HepG2 (cell line): Measurements from ENCODE around the gene KRT36. TPM values are rescaled to one million over a fixed set of nuclear protein-coding genes. Genes with fewer than 3 reads are reported as not detected.

Experiments
- ATAC-seq: fragments of 200-7000 bp; cut with Tn5 transposase; 3 replicates; pipeline ENCODE4 v1.9.1; 2020; ENCODE audit warnings: mild to moderate bottlenecking, moderate library complexity
- BruUV-seq: library from RNA; stranded (reverse); fragments of 400-500 nt; replicated peaks from 2 replicates; lab custom pipeline; 2021; lab: Mats Ljungman, UMichigan
- CTCF ChIA-PET: fragments of 300-600 bp; formaldehyde crosslinking; extraction: SDS; loops from one replicate; lab custom pipeline; 2021; ENCODE audit warnings: low total read pairs, inconsistent platforms, low intra/inter-chr PET ratio; lab: Yijun Ruan, JAX
- POLR2A ChIA-PET: fragments of 350-600 bp; sonication (Branson Sonifier 250); formaldehyde crosslinking; loops from one replicate; lab custom pipeline; 2020; ENCODE audit warnings: antibody characterized with exemption, inconsistent platforms; lab: Yijun Ruan, JAX
- DNase-seq: peaks from one replicate; pipeline ENCODE4 v3.0.0-alpha.2; 2015; ENCODE audit warnings: low spot score
- FAIRE-seq: peaks from 3 replicates; lab custom pipeline; 2011; peaks lifted over from hg19 to GRCh38; lab: Jason Lieb, UNC
- H2AFZ ChIP-seq: one replicate; pipeline ENCODE4 v1.6.1; 2011; ENCODE audit warnings: low read length, inconsistent platforms
- H3K27ac ChIP-seq: fragments of 300-600 bp; 3 replicates; pipeline ENCODE4 v1.8.0; 2011; ENCODE audit warnings: mixed run types, mild to moderate bottlenecking, mixed read lengths, low read length, inconsistent platforms; ENCODE audit not compliant: insufficient read depth; ENCODE audit errors: extremely low read length
- H3K27me3 ChIP-seq, 2 experiments: fragments of 200-600 bp in 1 of 2; 2 replicates in 1 of 2; 3 replicates in 1 of 2; pipeline versions ENCODE4 v1.6.0 to v1.8.0; 2011; ENCODE audit warnings: low read length in 2 of 2, mild to moderate bottlenecking in 2 of 2, moderate library complexity in 2 of 2, inconsistent platforms in 1 of 2; ENCODE audit not compliant: insufficient read depth in 2 of 2, control insufficient read depth in 1 of 2
- H3K36me3 ChIP-seq, 2 experiments: fragments of 200-600 bp in 1 of 2; replicated peaks in 1 of 2; 2 replicates in 1 of 2; 3 replicates in 1 of 2; pipeline versions ENCODE4 v1.5.1 to v1.8.0; 2011; ENCODE audit warnings: low read length in 2 of 2, inconsistent platforms in 1 of 2; ENCODE audit not compliant: insufficient read depth in 2 of 2, control insufficient read depth in 1 of 2
- H3K4me1 ChIP-seq: 2 replicates; pipeline ENCODE4 v1.5.1; 2012; ENCODE audit warnings: low read length, inconsistent platforms; ENCODE audit not compliant: insufficient read depth
- H3K4me2 ChIP-seq: 2 replicates; pipeline ENCODE4 v1.6.0; 2011; ENCODE audit warnings: low read depth, low read length, inconsistent platforms
- H3K4me3 ChIP-seq, 3 experiments: fragments of 200-600 bp in 1 of 3; sonication (generic), shearing (Covaris generic) in 1 of 3; replicated peaks in 1 of 3; 2 replicates each; pipeline ENCODE4 v1.5.1; 2011 to 2016; ENCODE audit warnings: low read length in 3 of 3, inconsistent platforms in 2 of 3, low read depth in 2 of 3, mild to moderate bottlenecking in 2 of 3, control low read depth in 1 of 3, mixed read lengths in 1 of 3; ENCODE audit not compliant: insufficient read depth in 1 of 3
- H3K79me2 ChIP-seq: one replicate; pipeline ENCODE4 v1.6.1; 2011; ENCODE audit warnings: low read length, inconsistent platforms; ENCODE audit not compliant: insufficient read depth
- H3K9ac ChIP-seq: 2 replicates; pipeline ENCODE4 v1.6.0; 2011; ENCODE audit warnings: mild to moderate bottlenecking, low read depth, low read length, inconsistent platforms; ENCODE audit not compliant: insufficient read depth
- H3K9me3 ChIP-seq: 2 replicates; pipeline ENCODE4 v1.5.1; 2012; ENCODE audit warnings: mild to moderate bottlenecking, low read length
- H4K20me1 ChIP-seq: 2 replicates; pipeline ENCODE4 v1.6.0; 2011; ENCODE audit warnings: inconsistent platforms, mild to moderate bottlenecking, low read length, moderate library complexity; ENCODE audit not compliant: insufficient read depth
- CBX1 ChIP-seq: IDR thresholded peaks from one replicate; pipeline ENCODE4 v1.6.1; 2016; ENCODE audit warnings: antibody characterized with exemption, low read depth
- FIP1L1 ChIP-seq: fragments of 200-400 bp; formaldehyde crosslinking; IDR thresholded peaks from 2 replicates; pipeline ENCODE4 v1.6.1; 2018; ENCODE audit warnings: low read depth, mild to moderate bottlenecking, low read length, moderate library complexity, borderline replicate concordance; ENCODE audit not compliant: insufficient read depth
- GATAD2A ChIP-seq: IDR thresholded peaks from 2 replicates; pipeline ENCODE4 v1.6.1; 2016
- HCFC1 ChIP-seq: fragments of 150-350 bp; IDR thresholded peaks from 2 replicates; pipeline ENCODE4 v1.6.1; 2014; ENCODE audit warnings: low read depth, low read length
- NBN ChIP-seq: fragments of 450-650 bp; conservative IDR thresholded peaks from 2 replicates; pipeline ENCODE4 v1.6.1; 2017
- NFYB ChIP-seq: sonication (generic); formaldehyde crosslinking; IDR thresholded peaks from 2 replicates; pipeline ENCODE4 v1.4.0; 2020; ENCODE audit warnings: missing genetic modification reagents
- POLR2A ChIP-seq, 2 experiments: IDR thresholded peaks; 2 replicates each; pipeline ENCODE4 v1.6.1; 2011; ENCODE audit warnings: low read depth in 2 of 2, low read length in 2 of 2, mild to moderate bottlenecking in 1 of 2, moderate library complexity in 1 of 2; ENCODE audit not compliant: insufficient read depth in 1 of 2
- TEAD2 ChIP-seq: sonication (generic); formaldehyde crosslinking; IDR thresholded peaks from 2 replicates; pipeline ENCODE4 v1.9.0; 2021; ENCODE audit warnings: missing genetic modification reagents
- THYN1 ChIP-seq: sonication (generic); formaldehyde crosslinking; IDR thresholded peaks from 2 replicates; pipeline ENCODE4 v1.8.1; 2023; ENCODE audit warnings: low read depth, mild to moderate bottlenecking, moderate library complexity, missing genetic modification reagents, borderline replicate concordance
- ZMAT3 ChIP-seq: sonication (generic); formaldehyde crosslinking; conservative IDR thresholded peaks from 2 replicates; pipeline ENCODE4 v1.7.0; 2021; ENCODE audit warnings: missing genetic modification reagents
- ZNF407 ChIP-seq: sonication (generic); formaldehyde crosslinking; IDR thresholded peaks from one replicate; pipeline ENCODE4 v1.5.1; 2020; ENCODE audit warnings: mild to moderate bottlenecking, missing genetic modification reagents; ENCODE audit errors: not compliant biosample characterization
- ZSCAN25 ChIP-seq: sonication (generic); formaldehyde crosslinking; IDR thresholded peaks from 2 replicates; pipeline ENCODE4 v1.8.0; 2022; ENCODE audit warnings: mild to moderate bottlenecking, missing genetic modification reagents
- WGBS: methylation state at CpG from one replicate; pipeline ENCODE4 v1.1.6; 2017; ENCODE audit warnings: low lambda C conversion rate; 5-methylcytosine and 5-hydroxymethylcytosine counted together
- in situ Hi-C: cut with HindIII; loops from 2 replicates; pipeline ENCODE4 v1.10.0; 2017; ENCODE audit warnings: low pct_unique_long_range_greater_than_20kb; ENCODE audit not compliant: extremely low pct_ligation_motif_present
- intact Hi-C: fragments of 100-400 bp; cut with micrococcal nuclease; formaldehyde crosslinking; loops from one replicate; pipeline ENCODE4 v1.10.0; 2022; ENCODE audit not compliant: unreplicated experiment
- polyA plus RNA-seq, 8 experiments: library from polyadenylated mRNA; depleted of rRNA in 3 of 8; stranded (reverse) in 7 of 8; unstranded in 1 of 8; fragments of >200 nt; fragmentation: Illumina TruSeq in 4 of 8; extraction: Trizol in 4 of 8; gene quantifications; 2 replicates each; pipeline versions ENCODE4 v1.2.1 to v1.2.3, GENCODE V29; 2011 to 2016; ENCODE audit warnings: low read depth in 4 of 8, missing spikeins in 1 of 8, mixed read lengths in 1 of 8; ENCODE audit not compliant: insufficient read depth in 1 of 8
- total RNA-seq, 5 experiments: library from RNA; depleted of rRNA; stranded (reverse); fragments of >200 nt; fragmentation: Illumina TruSeq; extraction: Trizol; gene quantifications; 2 replicates each; pipeline ENCODE4 v1.2.3, GENCODE V29; 2016; ENCODE audit warnings: low read depth in 1 of 5
- TF ChIP-seq, protein P1 (sequence below), 2 experiments: fragments of 450-650 bp in 1 of 2; sonication (generic) in 1 of 2; formaldehyde crosslinking; IDR thresholded peaks; 2 replicates each; pipeline versions ENCODE4 v1.5.0 to v1.8.0; 2020 to 2022; ENCODE audit warnings: mild to moderate bottlenecking in 1 of 2, missing genetic modification reagents in 1 of 2

The KRT36 gene
- total and polyA plus RNA-seq, 2 of the 13 experiments (the other 11 are each of a cell fraction or from before 2014, with no cell fraction given) = not detected

DNA sequence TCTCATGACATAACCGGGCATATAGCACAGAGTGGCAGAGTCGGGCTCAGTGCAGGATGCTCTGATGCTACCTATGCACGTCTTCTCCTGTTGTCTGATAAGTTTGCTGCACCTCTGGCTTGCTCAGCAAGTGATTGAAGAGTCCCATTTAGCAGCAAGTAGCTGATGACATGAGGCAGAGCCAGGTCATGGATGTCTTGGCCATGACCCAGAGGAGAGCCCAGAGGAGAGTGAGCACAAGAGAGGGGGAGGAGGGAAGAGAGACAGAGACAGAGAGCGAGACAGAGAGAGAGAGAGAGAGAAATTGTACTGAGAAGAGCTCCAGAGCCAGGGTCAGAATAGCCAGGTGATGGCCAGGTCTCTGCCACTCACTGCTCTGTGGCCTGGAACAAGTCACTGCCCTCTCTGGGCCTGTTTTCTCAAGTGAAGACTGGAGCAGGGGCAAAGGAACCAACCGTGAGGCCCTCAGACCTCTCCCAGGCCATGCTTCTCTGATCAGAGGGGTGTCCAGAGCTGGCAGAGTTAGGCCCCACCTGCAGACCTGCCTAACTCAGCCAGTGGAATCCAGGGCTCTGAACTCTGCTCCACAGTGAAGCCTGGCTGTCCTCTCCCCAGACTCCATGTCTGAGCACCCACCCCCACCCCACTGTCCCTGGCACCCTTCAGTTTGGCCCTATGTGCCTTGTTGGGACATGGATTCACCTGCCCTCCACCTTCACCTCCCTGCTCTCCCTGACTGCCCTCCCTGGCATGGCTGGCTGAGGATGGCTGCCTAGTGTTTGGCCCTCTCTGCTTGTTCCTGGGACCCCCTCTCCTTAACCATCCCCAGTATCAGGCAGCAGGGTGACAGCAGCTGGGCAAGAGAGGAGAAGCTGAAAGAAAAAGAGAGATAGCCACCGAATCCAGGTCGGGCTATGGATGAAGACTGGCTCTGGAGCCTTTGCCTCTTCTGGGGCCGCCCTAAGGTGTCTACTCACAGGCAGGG, 4.5 kb downstream of the KRT36 start:
- 14% methylated on average over 8 of the region's 8 CpGs for WGBS
- Histone ChIP-seq H3K27me3 (peaks cover 1 to 31% of the 10 kb centered on the region in 2 experiments; a peak in 4 of 5 replicates), H3K27ac (no peak overlapping the region), H3K79me2 (no peaks in the 10 kb centered on the region), H3K36me3 (no peaks in the 10 kb centered on the region), H3K4me3 (no peak overlapping the region), H4K20me1 (no peaks in the 10 kb centered on the region), H3K4me2 (no peak overlapping the region), H3K4me1 (no peaks in the 10 kb centered on the region), H3K9ac (no peak overlapping the region), H3K9me3 (no peaks in the 10 kb centered on the region), H2AFZ (no peak overlapping the region)
- CTCF ChIA-PET = interaction anchor here (3.9 kb wide), 1 partner anchor 64 kb away, joined by 39 read pairs; no protein-coding TSS in a partner anchor
- TF ChIP-seq CBX1 = no peak
- no peak for TF ChIP-seq GATAD2A
- TF ChIP-seq ZMAT3 (CRISPR knock-in tag) = no peak
- no peak for TF ChIP-seq HCFC1
- no peak for TF ChIP-seq TEAD2 (CRISPR knock-in tag)
- TF ChIP-seq, protein P1, sequence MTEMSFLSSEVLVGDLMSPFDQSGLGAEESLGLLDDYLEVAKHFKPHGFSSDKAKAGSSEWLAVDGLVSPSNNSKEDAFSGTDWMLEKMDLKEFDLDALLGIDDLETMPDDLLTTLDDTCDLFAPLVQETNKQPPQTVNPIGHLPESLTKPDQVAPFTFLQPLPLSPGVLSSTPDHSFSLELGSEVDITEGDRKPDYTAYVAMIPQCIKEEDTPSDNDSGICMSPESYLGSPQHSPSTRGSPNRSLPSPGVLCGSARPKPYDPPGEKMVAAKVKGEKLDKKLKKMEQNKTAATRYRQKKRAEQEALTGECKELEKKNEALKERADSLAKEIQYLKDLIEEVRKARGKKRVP (CRISPR knock-in tag; IDR thresholded peaks at IDR 0.05) = no peak
- no peak for TF ChIP-seq NFYB
- no peak for TF ChIP-seq NBN
- TF ChIP-seq FIP1L1 = no peak
- no peak for TF ChIP-seq POLR2A (IDR thresholded peaks at IDR 0.05; ENCODE audit: insufficient read depth in 1 of 2, low read depth in 2 of 2, low read length in 2 of 2)
- TF ChIP-seq ZNF407 = no peak
- no peak for TF ChIP-seq THYN1 (CRISPR knock-in tag)
- no peak for TF ChIP-seq ZSCAN25 (CRISPR knock-in tag)
- FAIRE-seq (no peak), ATAC-seq (no peak), DNase-seq (no peak)
- no TSS peak for BruUV-seq
- intact Hi-C loops (no loop called here), in situ Hi-C loops (loop anchor here (5.0 kb wide), 1 partner anchor 62 kb away; no protein-coding TSS in a partner anchor)
- POLR2A ChIA-PET = no interaction called here
